Hepatocyte (in vitro differentiated cells): Measurements from ENCODE around the gene C1orf21.

ENCODE experiments used
- CTCF ChIP-seq: fragments of 200-600 bp; sonication (generic); IDR thresholded peaks from 2 replicates; pipeline ENCODE4 v1.5.1; 2016; ENCODE audit warnings: antibody characterized with exemption, mild to moderate bottlenecking; ENCODE audit not compliant: poor library complexity
- EZH2 ChIP-seq: fragments of 200-600 bp; sonication (generic); IDR thresholded peaks from 2 replicates; pipeline ENCODE4 v1.6.1; 2016; ENCODE audit warnings: antibody characterized with exemption, mild to moderate bottlenecking, borderline replicate concordance

GRCh38 chr1:184557423-184558347 is 170.9 kb downstream of the C1orf21 start:
- TF ChIP-seq CTCF (no peak), EZH2 (no peak)
